HCT116 (cell line): Measurements from ENCODE around the gene GPATCH2L.

Experiments used
- CEBPB ChIP-seq: IDR thresholded peaks from 2 replicates; pipeline ENCODE4 v1.6.1; 2012; ENCODE audit warnings: low read depth
- EZH2 ChIP-seq: fragments of 200-600 bp; sonication (generic); IDR thresholded peaks from 2 replicates; pipeline ENCODE4 v1.6.1; 2017; ENCODE audit warnings: antibody characterized with exemption, mixed run types
- EZH2phosphoT487 ChIP-seq: fragments of 200-600 bp; IDR thresholded peaks from 2 replicates; pipeline ENCODE4 v1.6.1; 2018; ENCODE audit warnings: antibody characterized with exemption, borderline replicate concordance
- POLR2A ChIP-seq: IDR thresholded peaks from 2 replicates; pipeline ENCODE4 v1.7.0; 2011; ENCODE audit warnings: borderline replicate concordance; ENCODE audit not compliant: insufficient read depth, insufficient read length; ENCODE audit errors: extremely low read depth
- POLR2AphosphoS5 ChIP-seq: IDR thresholded peaks from 2 replicates; pipeline ENCODE4 v1.6.1; 2011; ENCODE audit warnings: mild to moderate bottlenecking, low read depth, low read length, moderate library complexity
- TCF7L2 ChIP-seq: IDR thresholded peaks from 2 replicates; pipeline ENCODE4 v1.7.0; 2011; ENCODE audit warnings: borderline replicate concordance, inconsistent platforms; ENCODE audit not compliant: insufficient read depth, insufficient read length; ENCODE audit errors: extremely low read depth
- YY1 ChIP-seq: IDR thresholded peaks from 2 replicates; pipeline ENCODE4 v1.6.1; 2011; ENCODE audit warnings: low read length, low read depth, moderate library complexity, mild to moderate bottlenecking; ENCODE audit not compliant: insufficient replicate concordance; ENCODE audit errors: extremely low read depth
- ZNF274 ChIP-seq: fragments of 200-500 bp; sonication (Bioruptor generic); IDR thresholded peaks from 2 replicates; pipeline ENCODE4 v1.6.1; 2014; ENCODE audit warnings: mild to moderate bottlenecking, low read depth, low read length, inconsistent platforms
- TF ChIP-seq, protein P1 (sequence below), 3 experiments: fragments of 200-600 bp in 1 of 3; sonication (generic) in 1 of 3; IDR thresholded peaks in 2 of 3; conservative IDR thresholded peaks in 1 of 3; 2 replicates each; pipeline ENCODE4 v1.5.1; 2012 to 2017; ENCODE audit warnings: low read depth in 2 of 3, low read length in 2 of 3, antibody characterized with exemption in 1 of 3, borderline replicate concordance in 1 of 3, control low read depth in 1 of 3, mild to moderate bottlenecking in 1 of 3, mixed read lengths in 1 of 3, mixed run types in 1 of 3, moderate library complexity in 1 of 3; ENCODE audit not compliant: insufficient read depth in 1 of 3
- TF ChIP-seq, protein P2 (sequence below): IDR thresholded peaks from 2 replicates; pipeline ENCODE4 v1.6.1; 2012; ENCODE audit warnings: low read depth
- TF ChIP-seq, protein P3 (sequence below): IDR thresholded peaks from 2 replicates; pipeline ENCODE4 v1.6.1; 2011; ENCODE audit warnings: mild to moderate bottlenecking, low read length, moderate library complexity; ENCODE audit not compliant: insufficient replicate concordance; ENCODE audit errors: extremely low read depth
- TF ChIP-seq, protein P4 (sequence below): IDR thresholded peaks from 2 replicates; pipeline ENCODE4 v1.6.1; 2012

DNA sequence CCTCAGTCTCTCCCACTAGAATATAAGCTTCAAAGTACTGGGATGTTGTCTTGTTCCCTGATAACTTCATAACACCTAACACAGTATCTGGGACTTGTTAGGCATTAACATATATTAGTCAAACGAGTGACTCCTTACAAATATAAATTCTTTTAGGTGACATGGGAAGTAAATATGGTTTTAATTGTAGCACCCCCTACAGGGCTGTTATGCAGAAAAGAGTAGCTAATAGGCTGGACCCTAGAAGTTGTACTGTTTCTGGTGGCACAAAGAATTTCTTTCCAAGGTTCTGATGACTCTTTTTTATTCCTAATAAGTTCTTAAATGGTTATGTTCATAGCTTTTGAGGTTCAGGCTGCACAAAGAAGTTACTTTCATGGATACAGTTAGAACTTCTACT lies 29.8 kb downstream of the GPATCH2L start:
- TF ChIP-seq, protein P1, sequence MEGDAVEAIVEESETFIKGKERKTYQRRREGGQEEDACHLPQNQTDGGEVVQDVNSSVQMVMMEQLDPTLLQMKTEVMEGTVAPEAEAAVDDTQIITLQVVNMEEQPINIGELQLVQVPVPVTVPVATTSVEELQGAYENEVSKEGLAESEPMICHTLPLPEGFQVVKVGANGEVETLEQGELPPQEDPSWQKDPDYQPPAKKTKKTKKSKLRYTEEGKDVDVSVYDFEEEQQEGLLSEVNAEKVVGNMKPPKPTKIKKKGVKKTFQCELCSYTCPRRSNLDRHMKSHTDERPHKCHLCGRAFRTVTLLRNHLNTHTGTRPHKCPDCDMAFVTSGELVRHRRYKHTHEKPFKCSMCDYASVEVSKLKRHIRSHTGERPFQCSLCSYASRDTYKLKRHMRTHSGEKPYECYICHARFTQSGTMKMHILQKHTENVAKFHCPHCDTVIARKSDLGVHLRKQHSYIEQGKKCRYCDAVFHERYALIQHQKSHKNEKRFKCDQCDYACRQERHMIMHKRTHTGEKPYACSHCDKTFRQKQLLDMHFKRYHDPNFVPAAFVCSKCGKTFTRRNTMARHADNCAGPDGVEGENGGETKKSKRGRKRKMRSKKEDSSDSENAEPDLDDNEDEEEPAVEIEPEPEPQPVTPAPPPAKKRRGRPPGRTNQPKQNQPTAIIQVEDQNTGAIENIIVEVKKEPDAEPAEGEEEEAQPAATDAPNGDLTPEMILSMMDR (IDR thresholded peaks at IDR 0.05 in 2 of 3, conservative IDR thresholded peaks at IDR 0.05 in 1 of 3; ENCODE audit: borderline replicate concordance in 1 of 3, insufficient read depth in 1 of 3, low read depth in 2 of 3, low read length in 2 of 3), result peak in 2 of 3 experiments; percentile 42 to 55; a peak in 4 of 6 replicates
- TF ChIP-seq POLR2AphosphoS5 (no peak), YY1 (no peak), POLR2A (no peak), ZNF274 (no peak), EZH2 (no peak), TCF7L2 (no peak), EZH2phosphoT487 (no peak), CEBPB (no peak)
- TF ChIP-seq, protein P2, sequence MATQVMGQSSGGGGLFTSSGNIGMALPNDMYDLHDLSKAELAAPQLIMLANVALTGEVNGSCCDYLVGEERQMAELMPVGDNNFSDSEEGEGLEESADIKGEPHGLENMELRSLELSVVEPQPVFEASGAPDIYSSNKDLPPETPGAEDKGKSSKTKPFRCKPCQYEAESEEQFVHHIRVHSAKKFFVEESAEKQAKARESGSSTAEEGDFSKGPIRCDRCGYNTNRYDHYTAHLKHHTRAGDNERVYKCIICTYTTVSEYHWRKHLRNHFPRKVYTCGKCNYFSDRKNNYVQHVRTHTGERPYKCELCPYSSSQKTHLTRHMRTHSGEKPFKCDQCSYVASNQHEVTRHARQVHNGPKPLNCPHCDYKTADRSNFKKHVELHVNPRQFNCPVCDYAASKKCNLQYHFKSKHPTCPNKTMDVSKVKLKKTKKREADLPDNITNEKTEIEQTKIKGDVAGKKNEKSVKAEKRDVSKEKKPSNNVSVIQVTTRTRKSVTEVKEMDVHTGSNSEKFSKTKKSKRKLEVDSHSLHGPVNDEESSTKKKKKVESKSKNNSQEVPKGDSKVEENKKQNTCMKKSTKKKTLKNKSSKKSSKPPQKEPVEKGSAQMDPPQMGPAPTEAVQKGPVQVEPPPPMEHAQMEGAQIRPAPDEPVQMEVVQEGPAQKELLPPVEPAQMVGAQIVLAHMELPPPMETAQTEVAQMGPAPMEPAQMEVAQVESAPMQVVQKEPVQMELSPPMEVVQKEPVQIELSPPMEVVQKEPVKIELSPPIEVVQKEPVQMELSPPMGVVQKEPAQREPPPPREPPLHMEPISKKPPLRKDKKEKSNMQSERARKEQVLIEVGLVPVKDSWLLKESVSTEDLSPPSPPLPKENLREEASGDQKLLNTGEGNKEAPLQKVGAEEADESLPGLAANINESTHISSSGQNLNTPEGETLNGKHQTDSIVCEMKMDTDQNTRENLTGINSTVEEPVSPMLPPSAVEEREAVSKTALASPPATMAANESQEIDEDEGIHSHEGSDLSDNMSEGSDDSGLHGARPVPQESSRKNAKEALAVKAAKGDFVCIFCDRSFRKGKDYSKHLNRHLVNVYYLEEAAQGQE, result no peak
- TF ChIP-seq, protein P3, sequence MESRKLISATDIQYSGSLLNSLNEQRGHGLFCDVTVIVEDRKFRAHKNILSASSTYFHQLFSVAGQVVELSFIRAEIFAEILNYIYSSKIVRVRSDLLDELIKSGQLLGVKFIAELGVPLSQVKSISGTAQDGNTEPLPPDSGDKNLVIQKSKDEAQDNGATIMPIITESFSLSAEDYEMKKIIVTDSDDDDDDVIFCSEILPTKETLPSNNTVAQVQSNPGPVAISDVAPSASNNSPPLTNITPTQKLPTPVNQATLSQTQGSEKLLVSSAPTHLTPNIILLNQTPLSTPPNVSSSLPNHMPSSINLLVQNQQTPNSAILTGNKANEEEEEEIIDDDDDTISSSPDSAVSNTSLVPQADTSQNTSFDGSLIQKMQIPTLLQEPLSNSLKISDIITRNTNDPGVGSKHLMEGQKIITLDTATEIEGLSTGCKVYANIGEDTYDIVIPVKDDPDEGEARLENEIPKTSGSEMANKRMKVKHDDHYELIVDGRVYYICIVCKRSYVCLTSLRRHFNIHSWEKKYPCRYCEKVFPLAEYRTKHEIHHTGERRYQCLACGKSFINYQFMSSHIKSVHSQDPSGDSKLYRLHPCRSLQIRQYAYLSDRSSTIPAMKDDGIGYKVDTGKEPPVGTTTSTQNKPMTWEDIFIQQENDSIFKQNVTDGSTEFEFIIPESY, result no peak
- TF ChIP-seq, protein P4, sequence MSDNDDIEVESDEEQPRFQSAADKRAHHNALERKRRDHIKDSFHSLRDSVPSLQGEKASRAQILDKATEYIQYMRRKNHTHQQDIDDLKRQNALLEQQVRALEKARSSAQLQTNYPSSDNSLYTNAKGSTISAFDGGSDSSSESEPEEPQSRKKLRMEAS, result no peak
